ENCODE data around the gene CLMP.
"Not testable (repeated sequence)": the region's sequence is repeated elsewhere in the genome, so short reads cannot be mapped to it uniquely, and the experiment has no call there.

Gene CLMP

GRCh38 chr11:123082977-123083376 lies 112.1 kb downstream of the CLMP start:
- DNase-seq (ENCODE audit: low read depth), result no peak

- no peak for DNase-seq (ENCODE audit: low read depth)
These were observed 115.0 kb downstream of the CLMP start for GRCh38 chr11:123080015-123080414.

- DNase-seq (ENCODE audit: low read depth), result no peak
These were observed 118.6 kb downstream of the CLMP start for GRCh38 chr11:123076484-123076883.

GRCh38 chr11:123073343-123074057 lies 121.5 kb downstream of the CLMP start:
- no peak for DNase-seq (ENCODE audit: low read depth)

GRCh38 chr11:123072762-123073161 lies 122.3 kb downstream of the CLMP start:
- DNase-seq (ENCODE audit: low read depth), result no peak

- no peak for DNase-seq (ENCODE audit: low read depth)
These were observed 122.7 kb downstream of the CLMP start for GRCh38 chr11:123072332-123072761.

- no peak for DNase-seq (ENCODE audit: low read depth)
These were observed 124.9 kb downstream of the CLMP start for GRCh38 chr11:123069908-123070821.

GRCh38 chr11:123065621-123066020 lies 129.4 kb downstream of the CLMP start:
- DNase-seq (ENCODE audit: low read depth), result no peak

GRCh38 chr11:123063826-123064657 lies 131.0 kb downstream of the CLMP start:
- DNase-seq (ENCODE audit: low read depth), result no peak

GRCh38 chr11:123062892-123063825 lies 131.9 kb downstream of the CLMP start:
- DNase-seq (ENCODE audit: low read depth), result peak; percentile 35

- peak; percentile 98 for DNase-seq (ENCODE audit: low read depth)
These were observed 132.7 kb downstream of the CLMP start for GRCh38 chr11:123062158-123062891.

- peak; percentile 54 for DNase-seq (ENCODE audit: low read depth)
These were observed 133.5 kb downstream of the CLMP start, which contains the start of gene HSPA8 for GRCh38 chr11:123061403-123062157. TSS of gene HSPA8 (minus strand) at chr11:123062136. CDS start at chr11:123061324, 812 bp downstream.

- no peak for DNase-seq (ENCODE audit: low read depth)
These were observed 134.6 kb downstream of the CLMP start for GRCh38 chr11:123060277-123061000.

- DNase-seq (ENCODE audit: low read depth), result not testable (repeated sequence)
These were observed 135.8 kb downstream of the CLMP start for GRCh38 chr11:123059041-123059920.

- DNase-seq (ENCODE audit: low read depth), result no peak
These were observed 137.3 kb downstream of the CLMP start for GRCh38 chr11:123057661-123058305.

- DNase-seq (ENCODE audit: low read depth), result no peak
These were observed 138.1 kb downstream of the CLMP start for GRCh38 chr11:123056835-123057491.
